Tibial artery (tissue), 4 donors: ENCODE results near the gene HID1.
"Not testable (repeated sequence)": the region's sequence is repeated elsewhere in the genome, so short reads cannot be mapped to it uniquely, and the experiment has no call there.

ENCODE experiments used
- DNase-seq, 2 donors: peaks; one replicate each; pipeline ENCODE4 v3.0.0-alpha.2; 2019
- H3K27ac ChIP-seq, 2 donors: fragments of 200-600 bp; sonication (generic) in 1 of 2; 1 replicate in 1 of 2; 2 replicates in 1 of 2; pipeline ENCODE4 v1.5.1; 2018 to 2019; ENCODE audit warnings: mild to moderate bottlenecking in 1 of 2
- H3K27me3 ChIP-seq, 2 donors: fragments of 200-600 bp; sonication (generic) in 1 of 2; one replicate each; pipeline versions ENCODE4 v1.5.1 to v1.6.0; 2016 to 2019
- H3K36me3 ChIP-seq, 3 donors: fragments of 200-600 bp; sonication (generic) in 2 of 3; one replicate each; pipeline ENCODE4 v1.5.1; 2016 to 2019; ENCODE audit warnings: mild to moderate bottlenecking in 2 of 3
- H3K4me1 ChIP-seq, 4 donors: fragments of 200-600 bp; sonication (generic) in 2 of 4; 1 replicate in 3 of 4; 2 replicates in 1 of 4; pipeline ENCODE4 v1.5.1; 2016 to 2019
- H3K4me3 ChIP-seq, 2 donors: fragments of 200-600 bp; sonication (generic) in 1 of 2; 1 replicate in 1 of 2; 2 replicates in 1 of 2; pipeline ENCODE4 v1.5.1; 2018 to 2019; ENCODE audit warnings: mild to moderate bottlenecking in 2 of 2
- H3K9me3 ChIP-seq, 3 donors: fragments of 200-600 bp; sonication (generic) in 1 of 3; one replicate each; pipeline ENCODE4 v1.5.1; 2016 to 2019
- CTCF ChIP-seq, 2 experiments: fragments of 200-600 bp in 1 of 2; fragments of 450-650 bp in 1 of 2; IDR thresholded peaks; one replicate each; pipeline ENCODE4 v1.5.1; 2017 to 2019; ENCODE audit warnings: antibody characterized with exemption in 2 of 2, mild to moderate bottlenecking in 1 of 2, moderate library complexity in 1 of 2
- intact Hi-C: fragments of 100-400 bp; cut with DNase I; formaldehyde crosslinking; loops from one replicate; pipeline ENCODE4 v1.15.0; 2023; ENCODE audit warnings: low total_unique reads

HID1 gene

GRCh38 chr17:74971069-74971841, 1.3 kb downstream of the HID1 start:
- intact Hi-C loops, result no loop called here

GRCh38 chr17:74970395-74970794, 2.2 kb downstream of the HID1 start:
- Histone ChIP-seq H3K4me3 (no peak overlapping the region), H3K9me3 (no peaks in the 10 kb centered on the region), H3K36me3 (no peaks in the 10 kb centered on the region), H3K27me3 (peaks cover 0 to 44% of the 10 kb centered on the region in 2 donors), H3K27ac (no peak overlapping the region), H3K4me1 (peaks cover 0 to 29% (median 17%) of the 10 kb centered on the region in 4 donors)
- no peak for DNase-seq
- intact Hi-C loops, result no loop called here
- no peak for TF ChIP-seq CTCF (IDR thresholded peaks at IDR 0.05)

More at GRCh38 chr17:74971069-74971841, 1.3 kb downstream of the HID1 start:
- peak overlapping the region; percentile 55 to 72 for H3K4me3 ChIP-seq
- H3K36me3 ChIP-seq, result no peaks in the 10 kb centered on the region
- no peaks in the 10 kb centered on the region for H3K9me3 ChIP-seq
- DNase-seq, result no peak
- H3K27ac ChIP-seq, result no peak overlapping the region
- TF ChIP-seq CTCF (IDR thresholded peaks at IDR 0.05), result no peak
- H3K27me3 ChIP-seq, result peaks cover 0 to 44% of the 10 kb centered on the region in 2 donors
- peaks cover 0 to 29% (median 17%) of the 10 kb centered on the region in 4 donors for H3K4me1 ChIP-seq

DNA sequence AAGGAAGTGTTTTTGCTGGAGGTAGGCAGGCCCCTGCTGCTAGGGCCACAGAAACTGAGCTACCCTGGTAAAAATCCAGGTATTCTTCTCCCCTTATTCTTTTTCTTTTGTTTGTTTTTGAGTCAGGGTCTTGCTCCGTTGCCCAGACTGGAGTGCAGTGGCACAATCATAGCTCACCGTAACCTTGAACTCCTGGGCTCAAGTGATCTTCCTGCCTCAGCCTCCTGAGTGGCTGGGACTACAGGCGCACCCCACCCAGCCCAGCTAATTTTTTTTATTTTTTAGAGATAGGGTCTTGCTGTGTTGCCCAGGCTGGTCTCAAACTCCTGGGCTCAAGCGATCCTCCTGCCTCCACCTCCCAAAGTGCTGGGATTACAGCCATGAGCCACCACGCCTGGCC, 3.1 kb downstream of the HID1 start:
- H3K27ac ChIP-seq, result not testable (repeated sequence)

DNA sequence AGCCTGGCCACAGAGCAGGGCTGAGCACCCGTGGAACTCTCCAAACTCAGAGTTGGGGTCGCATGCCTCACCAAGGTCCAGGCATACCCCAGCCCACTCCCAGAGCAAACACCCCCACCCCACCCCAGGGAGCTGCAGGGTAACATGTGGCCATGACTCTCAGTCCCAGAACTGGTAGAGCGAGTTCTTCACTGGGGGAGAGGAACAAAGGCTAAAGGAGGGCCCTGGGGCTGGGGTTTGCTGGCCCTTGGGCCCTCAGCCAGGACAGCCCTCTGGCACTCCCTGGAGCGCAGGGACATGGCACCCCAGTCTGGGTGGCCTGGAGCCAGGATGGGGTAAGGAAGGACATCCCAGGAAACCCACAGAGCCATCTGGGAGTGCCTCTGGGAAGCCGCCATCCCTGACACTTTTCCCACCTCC, 4.2 kb downstream of the HID1 start:
- peaks cover 0 to 48% of the 10 kb centered on the region in 2 donors for H3K27me3 ChIP-seq
- TF ChIP-seq CTCF (IDR thresholded peaks at IDR 0.05), result no peak
- peaks cover 0 to 33% (median 17%) of the 10 kb centered on the region in 4 donors for H3K4me1 ChIP-seq
- no peak for DNase-seq
- no peaks in the 10 kb centered on the region for H3K9me3 ChIP-seq
- intact Hi-C loops, result loop anchor here (10.0 kb wide), 1 partner anchor 236 kb away; the partner anchor contains the start of gene NUP85
- H3K4me3 ChIP-seq, result no peak overlapping the region
- no peak overlapping the region for H3K27ac ChIP-seq
- H3K36me3 ChIP-seq, result no peaks in the 10 kb centered on the region

More for the DNA sequence above, 3.1 kb downstream of the HID1 start:
- not testable (repeated sequence) for H3K9me3 ChIP-seq, H3K4me3 ChIP-seq, DNase-seq, H3K36me3 ChIP-seq
- intact Hi-C loops, result loop anchor here (10.0 kb wide), 1 partner anchor 235 kb away; the partner anchor contains the start of gene NUP85
- peaks cover 0 to 40% of the 10 kb centered on the region in 2 donors for H3K27me3 ChIP-seq
- H3K4me1 ChIP-seq, result peaks cover 0 to 33% (median 17%) of the 10 kb centered on the region in 4 donors

GRCh38 chr17:74964988-74965622, 7.5 kb downstream of the HID1 start:
- no peaks in the 10 kb centered on the region for H3K9me3 ChIP-seq
- peaks cover 0 to 15% (median 0%) of the 10 kb centered on the region in 4 donors for H3K4me1 ChIP-seq
- intact Hi-C loops, result loop anchor here (5.0 to 10.0 kb wide), 2 partner anchors 47 to 240 kb away; partner anchors contain the start of genes MRPL58 and NUP85
- no peak for TF ChIP-seq CTCF (IDR thresholded peaks at IDR 0.05)
- no peaks in the 10 kb centered on the region for H3K36me3 ChIP-seq
- H3K4me3 ChIP-seq, result no peak overlapping the region
- no peak for DNase-seq
- no peak overlapping the region for H3K27ac ChIP-seq
- peaks cover 0 to 29% of the 10 kb centered on the region in 2 donors for H3K27me3 ChIP-seq
